ENCODE measurements around the gene KIR3DL1.
"Not testable (repeated sequence)": the region's sequence is repeated elsewhere in the genome, so short reads cannot be mapped to it uniquely, and the experiment has no call there.

KIR3DL1 gene

GRCh38 chr19:54816251-54816650 is at the start of gene KIR3DL1:
TSS of gene KIR3DL1 (plus strand) at chr19:54816468.
- DNase-seq, result not testable (repeated sequence)

- not testable (repeated sequence) for DNase-seq
Measured at GRCh38 chr19:54769646-54770045, 46.6 kb upstream of the KIR3DL1 start, which contains the start of gene KIR2DL1. TSS of gene KIR2DL1 (plus strand) at chr19:54769793. CDS start at chr19:54769851, 58 bp downstream.

DNA sequence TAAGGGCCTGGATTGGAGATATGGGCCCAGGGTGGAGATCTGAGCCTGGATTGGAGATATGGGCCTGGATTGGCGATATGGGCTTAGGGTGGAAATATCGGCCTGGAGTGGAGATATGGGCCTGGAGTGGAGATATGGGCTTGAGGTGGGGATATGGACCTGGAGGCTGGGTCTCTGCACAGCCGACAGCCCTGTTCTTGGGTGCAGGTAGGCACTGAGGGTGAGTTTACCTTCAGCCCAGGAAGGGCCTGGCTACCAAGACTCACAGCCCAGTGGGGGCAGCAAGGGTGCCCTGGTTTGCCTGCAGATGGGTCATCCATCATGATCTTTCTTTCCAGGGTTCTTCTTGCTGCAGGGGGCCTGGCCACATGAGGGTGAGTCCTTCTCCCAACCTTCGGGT is 45.8 kb upstream of the KIR3DL1 start:
- DNase-seq, result not testable (repeated sequence)

GRCh38 chr19:54771018-54771960 is 45.0 kb upstream of the KIR3DL1 start:
- not testable (repeated sequence) for DNase-seq

DNA sequence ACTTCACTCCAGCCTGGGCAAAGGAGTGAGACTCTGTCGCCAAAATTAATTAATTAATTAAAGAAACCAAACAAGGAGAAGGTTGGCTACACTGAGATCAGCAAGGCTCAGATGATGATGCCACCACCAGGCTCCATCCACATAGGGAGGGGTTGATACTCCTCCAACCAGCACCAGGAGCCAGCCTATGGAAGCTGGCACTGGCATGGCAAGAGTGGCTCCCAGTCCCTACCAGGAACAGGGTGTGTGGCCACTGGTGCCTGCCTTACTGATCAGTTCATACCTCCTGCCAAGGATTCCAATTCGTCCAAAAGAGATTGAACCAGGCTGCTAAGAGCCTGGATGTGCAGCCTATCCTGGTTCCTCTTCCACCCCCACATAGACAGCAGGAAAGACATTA is 43.6 kb upstream of the KIR3DL1 start:
- not testable (repeated sequence) for DNase-seq

GRCh38 chr19:54775095-54775815 is 41.0 kb upstream of the KIR3DL1 start:
- not testable (repeated sequence) for DNase-seq

GRCh38 chr19:54775830-54776229 is 40.4 kb upstream of the KIR3DL1 start:
- not testable (repeated sequence) for DNase-seq

GRCh38 chr19:54777851-54778250 is 38.4 kb upstream of the KIR3DL1 start:
- not testable (repeated sequence) for DNase-seq

GRCh38 chr19:54778896-54779295 is 37.4 kb upstream of the KIR3DL1 start:
- not testable (repeated sequence) for DNase-seq

- not testable (repeated sequence) for DNase-seq
Measured at GRCh38 chr19:54782916-54783315, 33.4 kb upstream of the KIR3DL1 start.

GRCh38 chr19:54786091-54786723 is 30.1 kb upstream of the KIR3DL1 start:
- DNase-seq, result not testable (repeated sequence)

- not testable (repeated sequence) for DNase-seq
Measured at GRCh38 chr19:54788154-54788553, 28.1 kb upstream of the KIR3DL1 start.

GRCh38 chr19:54790711-54791110 is 25.6 kb upstream of the KIR3DL1 start:
- DNase-seq, result no peak

DNA sequence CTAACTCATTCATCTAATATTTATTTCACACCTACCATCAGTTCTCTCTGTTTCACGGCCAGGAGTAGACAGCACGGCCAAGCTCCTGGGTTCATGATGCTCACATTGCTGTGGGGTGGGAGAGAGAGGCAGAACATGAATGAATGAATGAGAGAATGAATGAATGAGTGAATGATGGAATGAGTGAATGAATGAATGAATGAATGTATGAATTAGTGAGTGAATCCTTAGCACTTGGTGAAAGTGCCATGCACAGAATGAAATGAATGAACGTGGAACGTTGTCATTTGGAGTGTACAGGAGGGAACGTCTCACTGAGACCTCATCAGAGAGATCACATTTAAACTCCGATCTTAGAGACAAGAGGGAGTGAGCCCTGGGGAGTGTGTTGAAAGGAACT is 24.8 kb upstream of the KIR3DL1 start:
- DNase-seq, result no peak

GRCh38 chr19:54792814-54793213 is 23.5 kb upstream of the KIR3DL1 start:
- DNase-seq, result no peak

DNA sequence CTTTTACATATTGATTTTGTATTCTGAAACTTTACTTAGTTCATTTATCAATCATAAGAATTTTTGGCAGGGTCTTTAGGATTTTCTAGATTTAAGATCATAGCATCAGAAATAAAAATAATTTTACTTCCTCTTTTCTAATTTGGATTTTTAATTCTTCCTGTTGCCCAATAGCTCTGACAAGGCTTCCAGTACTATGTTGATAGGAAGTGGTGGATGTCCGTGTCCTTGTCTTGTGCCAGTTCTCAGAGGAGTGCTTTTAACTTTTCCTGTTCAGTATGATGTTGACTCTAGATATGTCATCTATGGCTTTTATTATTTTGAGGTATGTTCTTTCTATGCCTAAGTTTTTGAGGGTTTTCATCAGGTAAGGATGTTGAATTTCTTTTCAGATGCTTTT is 20.5 kb upstream of the KIR3DL1 start:
- no peak for DNase-seq

DNA sequence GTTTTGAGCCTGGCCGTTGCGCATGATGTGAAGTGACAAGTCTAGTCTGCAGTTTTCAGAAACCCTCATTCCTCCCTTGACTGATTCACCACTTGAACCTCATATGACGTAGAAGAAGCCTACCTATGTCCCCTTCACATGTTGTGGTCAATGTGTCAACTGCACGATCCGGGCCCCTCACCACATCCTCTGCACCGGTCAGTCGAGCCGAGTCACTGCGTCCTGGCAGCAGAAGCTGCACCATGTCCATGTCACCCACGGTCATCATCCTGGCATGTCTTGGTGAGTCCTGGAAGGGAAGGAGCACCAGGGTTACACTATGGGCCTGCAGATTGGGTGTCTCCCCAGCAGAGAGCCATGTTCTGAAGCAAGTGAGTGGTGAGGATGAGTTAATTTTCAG is 12.9 kb upstream of the KIR3DL1 start, which contains the start of gene KIR2DL4:
TSS of gene KIR2DL4 (plus strand) at position 201 of the 400 bp plus-strand sequence. CDS start at position 243, 42 bp downstream.
- no peak for DNase-seq

GRCh38 chr19:54804101-54804500 is 12.2 kb upstream of the KIR3DL1 start:
- no peak for DNase-seq

DNA sequence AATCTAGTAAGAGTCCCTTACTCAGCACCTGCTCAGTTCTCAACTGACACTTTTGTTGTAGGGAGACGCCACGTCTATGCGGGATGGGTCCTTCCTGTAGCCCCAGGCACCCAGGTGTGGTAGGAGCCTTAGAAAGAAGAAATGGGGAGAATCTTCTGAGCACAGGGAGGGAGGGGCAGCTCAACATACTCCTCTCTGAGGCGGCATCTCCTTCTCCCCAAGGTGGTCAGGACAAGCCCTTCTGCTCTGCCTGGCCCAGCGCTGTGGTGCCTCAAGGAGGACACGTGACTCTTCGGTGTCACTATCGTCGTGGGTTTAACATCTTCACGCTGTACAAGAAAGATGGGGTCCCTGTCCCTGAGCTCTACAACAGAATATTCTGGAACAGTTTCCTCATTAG is 11.7 kb upstream of the KIR3DL1 start:
- no peak for DNase-seq

- no peak for DNase-seq
Measured at GRCh38 chr19:54805665-54806515, 10.4 kb upstream of the KIR3DL1 start.

DNA sequence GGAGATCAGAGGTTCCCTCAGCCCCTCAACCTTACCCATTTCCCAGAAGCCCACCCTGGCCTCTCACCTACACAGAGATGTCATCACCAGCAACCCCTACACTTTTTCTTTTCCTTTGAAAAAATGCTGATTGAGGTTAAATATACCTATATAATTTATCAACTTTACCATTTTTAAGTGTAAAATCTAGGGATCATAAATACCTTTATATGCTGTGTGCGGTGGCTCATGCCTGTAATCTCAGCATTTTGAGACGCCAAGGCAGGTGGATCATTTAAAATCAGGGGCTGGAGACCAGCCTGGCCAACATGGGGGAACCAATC is 9.8 kb upstream of the KIR3DL1 start:
- no peak for DNase-seq

- DNase-seq, result not testable (repeated sequence)
Measured at GRCh38 chr19:54814571-54814970, 1.7 kb upstream of the KIR3DL1 start.
